ENCODE measurements around the gene CYFIP2. TPM values are rescaled to one million over a fixed set of nuclear protein-coding genes. Genes with fewer than 3 reads are reported as not detected.

CYFIP2 gene
- polyA plus RNA-seq, 3 donors = 113 to 128 (median 118) TPM

GRCh38 chr5:157248821-157249470 lies 17.0 kb upstream of the CYFIP2 start:
- no peak for DNase-seq

GRCh38 chr5:157252711-157253465 lies 13.0 kb upstream of the CYFIP2 start:
- no peak for DNase-seq

- DNase-seq = peak; percentile 21
These were observed 12.4 kb upstream of the CYFIP2 start for GRCh38 chr5:157253547-157253946.

- no peak for DNase-seq
These were observed 7.5 kb upstream of the CYFIP2 start for GRCh38 chr5:157258450-157258849.

GRCh38 chr5:157259699-157260098 lies 6.2 kb upstream of the CYFIP2 start:
- DNase-seq = no peak

- no peak for DNase-seq
These were observed 2.3 kb upstream of the CYFIP2 start for GRCh38 chr5:157263496-157264090.

GRCh38 chr5:157266286-157267007 lies 524 bp downstream of the CYFIP2 start:
- peak; percentile 24 for DNase-seq

GRCh38 chr5:157267025-157267424 lies 1.1 kb downstream of the CYFIP2 start:
- no peak for DNase-seq

- DNase-seq = peak; percentile 26
These were observed 2.0 kb downstream of the CYFIP2 start for GRCh38 chr5:157267761-157268480.

GRCh38 chr5:157269165-157269671 lies 3.3 kb downstream of the CYFIP2 start:
- no peak for DNase-seq

GRCh38 chr5:157269761-157270272 lies 3.9 kb downstream of the CYFIP2 start:
- no peak for DNase-seq

- DNase-seq = no peak
These were observed 4.8 kb downstream of the CYFIP2 start for GRCh38 chr5:157270771-157271170.

GRCh38 chr5:157271740-157272271 lies 5.9 kb downstream of the CYFIP2 start:
- no peak for DNase-seq

GRCh38 chr5:157273131-157273556 lies 7.2 kb downstream of the CYFIP2 start:
- DNase-seq = no peak

- no peak for DNase-seq
These were observed 9.5 kb downstream of the CYFIP2 start for GRCh38 chr5:157275403-157275802.

- DNase-seq = no peak
These were observed 12.6 kb downstream of the CYFIP2 start for GRCh38 chr5:157278319-157279037.

- DNase-seq = no peak
These were observed 13.8 kb downstream of the CYFIP2 start for GRCh38 chr5:157279605-157280239.

GRCh38 chr5:157280927-157281326 lies 15.0 kb downstream of the CYFIP2 start:
- DNase-seq = no peak

- DNase-seq = no peak
These were observed 16.2 kb downstream of the CYFIP2 start for GRCh38 chr5:157282150-157282549.

GRCh38 chr5:157283434-157283833 lies 17.5 kb downstream of the CYFIP2 start:
- no peak for DNase-seq

Measured in renal pelvis (tissue), 4 donors.